ENCODE data around the gene LAMTOR4. TPM values are rescaled to one million over a fixed set of nuclear protein-coding genes. Genes with fewer than 3 reads are reported as not detected.

The LAMTOR4 gene
- total and polyA plus RNA-seq, 4 experiments from 2014 or later = 178 to 501 (median 306) TPM

DNA sequence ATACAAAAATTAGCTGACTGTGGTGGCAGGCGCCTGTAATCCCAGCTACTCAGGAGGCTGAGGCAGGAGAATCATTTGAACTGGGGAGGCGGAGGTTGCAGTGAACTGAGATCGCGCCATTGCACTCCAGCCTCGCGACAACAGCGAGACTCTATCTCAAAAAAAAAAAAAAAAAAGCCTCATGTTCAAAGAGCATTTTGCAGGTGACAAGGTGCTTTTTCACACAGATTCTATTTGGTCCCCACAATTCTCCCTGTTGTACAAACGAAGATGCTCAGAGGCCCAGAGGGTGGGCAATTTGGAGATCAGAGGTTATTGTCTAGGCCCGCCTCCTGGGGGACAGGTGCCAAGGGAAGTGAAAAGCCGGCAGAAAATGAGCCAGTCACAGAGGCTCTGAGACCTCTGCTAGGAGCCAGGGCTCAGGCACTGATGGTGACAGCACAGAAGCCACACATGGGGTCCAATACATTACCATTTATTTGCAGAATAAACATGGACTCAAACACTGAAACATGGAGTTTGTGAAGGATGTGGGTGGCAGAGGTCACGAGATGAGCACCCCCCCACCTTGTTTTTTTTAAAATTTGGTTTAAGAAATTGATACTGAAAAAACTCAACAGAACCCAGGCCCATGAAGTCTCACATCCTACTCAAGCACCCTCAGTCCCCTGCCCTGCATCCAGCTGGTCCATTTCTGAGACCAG, 20.6 kb downstream of the LAMTOR4 start:
- ChIA-PET POLR2A (ENCODE audit: partially characterized antibody) (interaction anchor here (3.8 to 6.9 kb wide), 3 partner anchors 8 to 19 kb away, joined by 35 to 95 read pairs (median 53); partner anchors contain the start of genes GPC2, LAMTOR4, STAG3 and TRAPPC14), CTCF (ENCODE audit: partially characterized antibody) (interaction anchor here (0.7 kb wide), 1 partner anchor 22 kb away, joined by 3 read pairs; no protein-coding TSS in a partner anchor)
- Mint-ChIP-seq H3K27me3 (peaks cover 2 to 4% of the 10 kb centered on the region in 2 donors), H3K27ac (peak overlapping the region; percentile 81 to 96 (median 89)), H3K9me3 (peaks cover 0 to 2% (median 0%) of the 10 kb centered on the region in 8 donors), H3K4me3 (peak overlapping the region; percentile 87 to 94 (median 90)), H3K36me3 (peaks cover 0 to 1% of the 10 kb centered on the region in 2 donors), H3K4me1 (peaks cover 42 to 69% (median 53%) of the 10 kb centered on the region in 4 donors)
- intact Hi-C loops (cut with micrococcal nuclease) = no loop called here
- Histone ChIP-seq H3K4me1 (ENCODE audit: insufficient read depth, low read length) (peaks cover 66% of the 10 kb centered on the region), H3K36me3 (ENCODE audit: insufficient read depth, low read length) (no peaks in the 10 kb centered on the region), H3K27me3 (ENCODE audit: insufficient read depth, low read length) (no peaks in the 10 kb centered on the region), H3K9me3 (ENCODE audit: control insufficient read depth in 1 of 2, low read length in 2 of 2) (no peaks in the 10 kb centered on the region), H3K27ac (ENCODE audit: low read depth, low read length) (no peak overlapping the region), H3K4me3 (ENCODE audit: low read length in 2 of 2) (no peak overlapping the region)
- no peak for DNase-seq

DNA sequence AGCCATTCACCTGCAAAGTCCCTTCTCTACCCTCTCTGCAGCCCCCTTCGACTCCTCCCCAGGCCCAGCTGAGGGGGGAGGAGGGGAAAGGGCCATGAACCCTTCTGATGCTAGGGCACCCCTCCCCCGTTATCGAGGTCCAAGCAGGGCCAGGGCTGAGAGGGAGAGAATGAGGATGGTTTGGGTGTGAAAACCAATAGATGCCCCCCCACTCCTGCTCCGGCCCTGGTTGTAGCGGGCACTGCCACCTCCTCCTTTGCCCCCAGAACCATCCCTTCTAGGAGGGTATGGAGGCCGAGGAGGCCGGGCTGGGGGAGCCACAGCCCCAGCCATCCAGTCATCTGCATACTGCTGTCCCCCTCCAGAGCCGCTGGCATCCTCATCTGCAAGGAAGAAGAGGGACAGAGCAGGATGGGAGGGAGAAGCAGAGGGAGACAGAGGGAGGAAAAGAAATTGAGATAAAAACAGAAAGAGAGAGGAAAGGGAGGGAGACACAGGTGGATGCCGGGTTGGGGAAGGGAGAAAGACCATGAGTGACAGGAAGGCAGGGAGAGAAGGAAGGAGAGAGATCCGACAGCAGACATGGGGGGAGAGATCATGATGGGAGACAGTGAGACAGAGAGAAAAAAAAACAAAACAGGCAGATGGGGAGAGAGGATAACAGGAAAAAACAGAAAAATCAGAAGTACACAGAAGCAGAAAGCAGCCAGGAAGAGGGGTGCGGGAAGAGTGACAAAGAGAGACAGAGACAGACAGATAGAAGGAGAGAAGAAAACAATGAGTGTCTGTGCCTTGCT, 21.6 kb downstream of the LAMTOR4 start:
- ChIA-PET POLR2A (ENCODE audit: partially characterized antibody) (interaction anchor here (2.0 to 4.4 kb wide), 3 partner anchors 13 to 22 kb away, joined by 6 to 53 read pairs (median 14); partner anchors contain the start of genes LAMTOR4 and TRAPPC14), CTCF (ENCODE audit: partially characterized antibody) (no interaction called here)
- peaks cover 2 to 4% of the 10 kb centered on the region in 2 donors for H3K27me3 Mint-ChIP-seq
- peak overlapping the region; percentile 69 to 87 (median 78) for H3K4me3 Mint-ChIP-seq
- H3K27ac Mint-ChIP-seq = peak overlapping the region; percentile 7 to 88 (median 70)
- no peak overlapping the region for H3K27ac ChIP-seq (ENCODE audit: low read depth, low read length)
- H3K27me3 ChIP-seq (ENCODE audit: insufficient read depth, low read length) = no peaks in the 10 kb centered on the region
- H3K4me1 Mint-ChIP-seq = peaks cover 41 to 69% (median 54%) of the 10 kb centered on the region in 4 donors
- peaks cover 64% of the 10 kb centered on the region for H3K4me1 ChIP-seq (ENCODE audit: insufficient read depth, low read length)
- DNase-seq = no peak
- peaks cover 0 to 1% of the 10 kb centered on the region in 2 donors for H3K36me3 Mint-ChIP-seq
- no peaks in the 10 kb centered on the region for H3K36me3 ChIP-seq (ENCODE audit: insufficient read depth, low read length)
- no peak overlapping the region for H3K4me3 ChIP-seq (ENCODE audit: low read length in 2 of 2)
- H3K9me3 ChIP-seq (ENCODE audit: control insufficient read depth in 1 of 2, low read length in 2 of 2) = no peaks in the 10 kb centered on the region
- intact Hi-C loops (cut with micrococcal nuclease) = no loop called here
- peaks cover 0 to under 1% (median 0%) of the 10 kb centered on the region in 8 donors for H3K9me3 Mint-ChIP-seq

DNA sequence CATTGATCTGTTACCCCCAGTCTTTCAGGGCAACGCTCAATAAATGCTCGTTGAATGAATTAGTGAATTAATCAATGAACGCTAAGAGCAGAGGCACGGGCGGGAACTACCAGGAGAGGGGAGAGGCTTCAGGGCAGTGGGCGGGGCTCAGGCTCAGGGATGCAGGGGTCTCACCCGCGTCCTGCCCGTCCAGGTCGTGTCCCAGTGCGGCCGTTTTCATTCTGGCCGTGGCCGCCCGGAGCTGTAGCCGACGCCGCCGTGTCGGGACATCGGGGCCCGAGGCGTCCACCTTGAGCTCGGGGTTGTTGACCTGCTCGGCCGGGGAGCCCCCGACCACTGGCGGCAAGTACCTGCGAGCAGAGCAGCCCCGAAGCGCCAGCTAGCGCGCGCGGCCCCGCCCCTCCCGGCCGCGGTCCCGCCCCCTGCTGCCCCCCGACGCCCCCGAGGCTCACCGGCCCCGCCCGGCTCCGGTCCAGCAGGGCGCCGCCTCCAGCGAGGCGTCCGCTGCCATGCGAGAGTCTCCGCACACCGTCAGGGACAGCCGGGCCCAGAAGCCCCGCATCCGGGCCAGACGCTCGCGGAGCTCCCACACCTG, 22.5 kb downstream of the LAMTOR4 start:
- intact Hi-C loops (cut with micrococcal nuclease) = no loop called here
- Histone ChIP-seq H3K27ac (ENCODE audit: low read depth, low read length) (no peak overlapping the region), H3K4me3 (ENCODE audit: low read length in 2 of 2) (no peak overlapping the region), H3K27me3 (ENCODE audit: insufficient read depth, low read length) (no peaks in the 10 kb centered on the region), H3K9me3 (ENCODE audit: control insufficient read depth in 1 of 2, low read length in 2 of 2) (no peaks in the 10 kb centered on the region), H3K36me3 (ENCODE audit: insufficient read depth, low read length) (no peaks in the 10 kb centered on the region), H3K4me1 (ENCODE audit: insufficient read depth, low read length) (peaks cover 55% of the 10 kb centered on the region)
- DNase-seq = peak in 2 of 5 donors; percentile 32 to 52
- Mint-ChIP-seq H3K9me3 (no peaks in the 10 kb centered on the region), H3K4me3 (peak overlapping the region; percentile 69 to 87 (median 78)), H3K36me3 (peaks cover 0 to 1% of the 10 kb centered on the region in 2 donors), H3K27me3 (peaks cover 2 to 4% of the 10 kb centered on the region in 2 donors), H3K4me1 (peaks cover 39 to 67% (median 50%) of the 10 kb centered on the region in 4 donors), H3K27ac (peak overlapping the region in 4 of 7 donors; percentile 7 to 85 (median 64))
- POLR2A ChIA-PET (ENCODE audit: partially characterized antibody) = interaction anchor here (0.9 to 2.4 kb wide), 5 partner anchors 8 to 51 kb away, joined by 3 to 14 read pairs (median 6); partner anchors contain the start of genes LAMTOR4 and TRAPPC14
- CTCF ChIA-PET (ENCODE audit: partially characterized antibody) = interaction anchor here (1.1 kb wide), 1 partner anchor 38 kb away, joined by 6 read pairs; no protein-coding TSS in a partner anchor

DNA sequence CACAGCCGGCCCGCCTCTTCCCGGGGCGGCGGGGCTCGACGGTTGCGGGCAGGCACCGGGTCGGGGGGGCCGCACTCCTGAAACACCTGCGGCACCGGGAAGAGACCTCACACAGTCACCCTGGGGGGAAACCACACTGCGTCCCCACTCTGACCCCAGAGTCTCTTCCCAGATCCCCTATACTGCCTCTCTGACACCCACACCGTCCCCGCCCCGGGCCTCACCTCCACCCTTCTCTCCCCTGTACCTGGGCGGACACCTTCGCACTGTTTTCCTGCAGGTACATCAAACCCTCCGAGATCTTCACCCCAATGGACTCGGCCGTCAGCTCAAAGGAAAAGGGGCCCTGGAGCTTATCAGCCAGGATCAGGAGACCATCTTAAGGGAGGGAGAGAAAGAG, 23.1 kb downstream of the LAMTOR4 start:
- peaks cover 2 to 4% of the 10 kb centered on the region in 2 donors for H3K27me3 Mint-ChIP-seq
- H3K36me3 Mint-ChIP-seq = peaks cover 0 to 1% of the 10 kb centered on the region in 2 donors
- Histone ChIP-seq H3K4me1 (ENCODE audit: insufficient read depth, low read length) (peaks cover 52% of the 10 kb centered on the region), H3K27me3 (ENCODE audit: insufficient read depth, low read length) (no peaks in the 10 kb centered on the region), H3K9me3 (ENCODE audit: control insufficient read depth in 1 of 2, low read length in 2 of 2) (no peaks in the 10 kb centered on the region), H3K36me3 (ENCODE audit: insufficient read depth, low read length) (no peaks in the 10 kb centered on the region), H3K27ac (ENCODE audit: low read depth, low read length) (no peak overlapping the region), H3K4me3 (ENCODE audit: low read length in 2 of 2) (no peak overlapping the region)
- CTCF ChIA-PET (ENCODE audit: partially characterized antibody) = interaction anchor here (1.1 to 2.1 kb wide), 2 partner anchors 39 to 46 kb away, joined by 5 to 6 read pairs; no protein-coding TSS in a partner anchor
- intact Hi-C loops (cut with micrococcal nuclease) = no loop called here
- no peaks in the 10 kb centered on the region for H3K9me3 Mint-ChIP-seq
- peak overlapping the region; percentile 67 to 89 (median 82) for H3K4me3 Mint-ChIP-seq
- DNase-seq = peak in 1 of 5 donors; percentile 52
- H3K27ac Mint-ChIP-seq = peak overlapping the region in 5 of 7 donors; percentile 40 to 81 (median 53)
- POLR2A ChIA-PET (ENCODE audit: partially characterized antibody) = interaction anchor here (0.9 to 2.4 kb wide), 6 partner anchors 9 to 52 kb away, joined by 3 to 14 read pairs (median 6); partner anchors contain the start of genes LAMTOR4 and TRAPPC14
- H3K4me1 Mint-ChIP-seq = peaks cover 37 to 66% (median 50%) of the 10 kb centered on the region in 4 donors

DNA sequence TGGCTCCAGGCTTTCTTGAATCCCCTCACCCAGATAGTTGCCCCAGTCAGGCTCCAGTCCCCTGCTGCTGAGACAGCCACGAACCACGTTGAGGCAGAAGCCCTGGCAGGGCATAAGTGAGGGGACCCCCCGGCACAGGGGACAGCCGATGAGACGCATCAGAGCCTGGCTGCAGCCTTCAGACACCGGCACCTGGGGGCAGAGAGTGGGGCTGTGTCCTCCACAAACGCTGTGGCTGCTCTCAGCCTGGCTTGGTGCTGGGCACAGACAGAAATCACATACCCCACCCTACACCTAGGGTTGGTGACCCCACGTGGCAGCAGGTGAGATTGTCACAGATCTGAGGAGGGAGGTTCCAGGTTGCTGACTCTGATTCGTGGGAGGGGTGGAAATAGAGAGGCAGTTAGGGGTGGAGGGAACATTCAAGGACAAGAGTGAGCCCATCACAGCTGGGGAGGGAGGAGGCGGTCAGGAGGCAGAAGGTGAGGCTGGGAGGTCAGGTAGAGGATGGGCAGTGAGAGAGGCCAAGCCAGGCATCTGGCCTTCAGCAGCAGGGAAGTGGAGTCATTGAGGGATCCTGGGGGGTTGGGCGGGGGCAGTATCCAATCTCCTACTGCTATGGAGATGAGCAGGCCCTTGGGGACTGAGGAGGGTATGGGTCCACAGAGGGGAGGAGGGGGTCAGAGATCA, 25.2 kb downstream of the LAMTOR4 start:
- Histone ChIP-seq H3K9me3 (ENCODE audit: control insufficient read depth in 1 of 2, low read length in 2 of 2) (no peaks in the 10 kb centered on the region), H3K27ac (ENCODE audit: low read depth, low read length) (no peak overlapping the region), H3K36me3 (ENCODE audit: insufficient read depth, low read length) (no peaks in the 10 kb centered on the region), H3K27me3 (ENCODE audit: insufficient read depth, low read length) (no peaks in the 10 kb centered on the region), H3K4me1 (ENCODE audit: insufficient read depth, low read length) (peaks cover 43% of the 10 kb centered on the region), H3K4me3 (ENCODE audit: low read length in 2 of 2) (no peak overlapping the region)
- H3K9me3 Mint-ChIP-seq = peaks cover 0 to 2% (median 0%) of the 10 kb centered on the region in 8 donors
- intact Hi-C loops (cut with micrococcal nuclease) = no loop called here
- ChIA-PET POLR2A (ENCODE audit: partially characterized antibody) (no interaction called here), CTCF (ENCODE audit: partially characterized antibody) (interaction anchor here (2.1 kb wide), 1 partner anchor 44 kb away, joined by 5 read pairs; no protein-coding TSS in a partner anchor)
- no peak for DNase-seq
- peak overlapping the region in 1 of 8 donors; percentile 6 for H3K4me3 Mint-ChIP-seq
- H3K27me3 Mint-ChIP-seq = peaks cover 2 to 4% of the 10 kb centered on the region in 2 donors
- H3K27ac Mint-ChIP-seq = peak overlapping the region in 3 of 7 donors; percentile 11 to 58 (median 12)
- H3K4me1 Mint-ChIP-seq = peaks cover 19 to 54% (median 36%) of the 10 kb centered on the region in 4 donors
- no peaks in the 10 kb centered on the region for H3K36me3 Mint-ChIP-seq

DNA sequence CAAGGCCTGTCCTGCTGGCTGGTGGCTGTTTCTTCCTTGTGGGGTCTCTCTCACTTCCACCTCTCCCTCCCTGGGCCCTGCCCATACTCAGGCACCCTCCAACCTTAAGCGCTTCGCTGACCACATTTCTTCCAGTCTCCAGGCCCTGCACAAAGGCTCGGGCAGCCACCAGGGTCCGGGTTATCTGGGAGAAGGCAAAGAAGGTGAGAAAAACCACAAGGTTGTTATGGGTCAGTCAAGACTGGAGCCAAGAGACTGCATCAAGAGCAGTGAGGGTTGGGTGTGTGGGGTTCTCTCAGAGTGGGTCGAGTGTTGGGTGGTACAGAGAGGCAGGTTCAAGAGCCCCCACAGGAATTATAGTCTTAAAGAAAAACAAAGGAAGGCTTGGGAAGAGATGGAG, 25.9 kb downstream of the LAMTOR4 start:
- Mint-ChIP-seq H3K27me3 (peaks cover 2 to 4% of the 10 kb centered on the region in 2 donors), H3K4me1 (peaks cover 19 to 47% (median 31%) of the 10 kb centered on the region in 4 donors), H3K9me3 (peaks cover 0 to 2% (median 0%) of the 10 kb centered on the region in 8 donors), H3K4me3 (peak overlapping the region in 1 of 8 donors; percentile 55), H3K27ac (peak overlapping the region in 3 of 7 donors; percentile 52 to 68 (median 58)), H3K36me3 (no peaks in the 10 kb centered on the region)
- Histone ChIP-seq H3K36me3 (ENCODE audit: insufficient read depth, low read length) (no peaks in the 10 kb centered on the region), H3K27ac (ENCODE audit: low read depth, low read length) (no peak overlapping the region), H3K4me1 (ENCODE audit: insufficient read depth, low read length) (peaks cover 36% of the 10 kb centered on the region), H3K9me3 (ENCODE audit: control insufficient read depth in 1 of 2, low read length in 2 of 2) (no peaks in the 10 kb centered on the region), H3K27me3 (ENCODE audit: insufficient read depth, low read length) (no peaks in the 10 kb centered on the region), H3K4me3 (ENCODE audit: low read length in 2 of 2) (no peak overlapping the region)
- DNase-seq = no peak
- intact Hi-C loops (cut with micrococcal nuclease) = no loop called here
- ChIA-PET POLR2A (ENCODE audit: partially characterized antibody) (interaction anchor here (4.8 kb wide), 1 partner anchor 16 kb away, joined by 30 read pairs; the partner anchor contains the start of gene TRAPPC14), CTCF (ENCODE audit: partially characterized antibody) (no interaction called here)

Data from CD4-positive, alpha-beta memory T cell (primary cell).